HEK293 (cell line): ENCODE results near the gene KCNQ2.

ENCODE experiments used
- BCL11A ChIP-seq: fragments of 450-650 bp; formaldehyde crosslinking; IDR thresholded peaks from 2 replicates; pipeline ENCODE4 v1.5.1; 2016; ENCODE audit warnings: low read depth, missing biosample characterization, missing genetic modification characterization
- SP7 ChIP-seq: fragments of 450-650 bp; formaldehyde crosslinking; IDR thresholded peaks from 2 replicates; pipeline ENCODE4 v1.5.1; 2016; ENCODE audit warnings: missing biosample characterization, missing genetic modification characterization
- ZNF146 ChIP-seq: fragments of 450-650 bp; formaldehyde crosslinking; IDR thresholded peaks from 2 replicates; pipeline ENCODE4 v1.5.1; 2016; ENCODE audit warnings: missing biosample characterization, missing genetic modification characterization
- ZNF239 ChIP-seq: fragments of 450-650 bp; formaldehyde crosslinking; IDR thresholded peaks from 2 replicates; pipeline ENCODE4 v1.5.1; 2016; ENCODE audit warnings: missing biosample characterization, missing genetic modification characterization
- ZNF394 ChIP-seq: fragments of 450-650 bp; formaldehyde crosslinking; IDR thresholded peaks from 2 replicates; pipeline ENCODE4 v1.5.1; 2016; ENCODE audit warnings: missing biosample characterization, missing genetic modification characterization, mild to moderate bottlenecking, moderate library complexity, borderline replicate concordance
- ZNF514 ChIP-seq: fragments of 450-650 bp; formaldehyde crosslinking; IDR thresholded peaks from 2 replicates; pipeline ENCODE4 v1.5.1; 2016; ENCODE audit warnings: missing biosample characterization, missing genetic modification characterization
- TF ChIP-seq, protein P1 (sequence below): fragments of 450-650 bp; formaldehyde crosslinking; IDR thresholded peaks from 2 replicates; pipeline ENCODE4 v1.5.1; 2016; ENCODE audit warnings: missing biosample characterization, missing genetic modification characterization
- TF ChIP-seq, protein P2 (sequence below): fragments of 450-650 bp; formaldehyde crosslinking; IDR thresholded peaks from 2 replicates; pipeline ENCODE4 v1.5.1; 2016; ENCODE audit warnings: missing biosample characterization, missing genetic modification characterization
- TF ChIP-seq, protein P3 (sequence below): fragments of 450-650 bp; formaldehyde crosslinking; IDR thresholded peaks from 2 replicates; pipeline ENCODE4 v1.5.1; 2016; ENCODE audit warnings: missing biosample characterization, missing genetic modification characterization
- TF ChIP-seq, protein P4 (sequence below): fragments of 450-650 bp; formaldehyde crosslinking; IDR thresholded peaks from 2 replicates; pipeline ENCODE4 v1.5.1; 2016; ENCODE audit warnings: missing biosample characterization, missing genetic modification characterization

DNA sequence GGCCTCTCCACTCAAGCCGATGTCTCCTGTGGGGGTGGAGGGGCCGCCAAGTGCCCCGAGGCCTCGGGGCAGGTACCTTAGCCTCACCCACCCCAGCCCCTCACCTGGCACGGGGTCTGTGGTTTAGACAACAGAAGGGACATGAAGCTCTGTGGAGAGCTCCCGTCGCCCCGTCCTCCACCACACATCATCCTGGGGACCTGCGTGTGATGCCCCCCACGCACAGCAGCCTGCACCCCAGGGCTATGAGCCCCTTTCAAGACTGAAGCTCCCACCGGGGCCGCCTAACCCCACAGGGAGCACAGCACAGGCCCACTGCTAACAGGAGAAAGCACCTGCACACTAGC is 8.2 kb downstream of the KCNQ2 start:
- TF ChIP-seq, protein P1, sequence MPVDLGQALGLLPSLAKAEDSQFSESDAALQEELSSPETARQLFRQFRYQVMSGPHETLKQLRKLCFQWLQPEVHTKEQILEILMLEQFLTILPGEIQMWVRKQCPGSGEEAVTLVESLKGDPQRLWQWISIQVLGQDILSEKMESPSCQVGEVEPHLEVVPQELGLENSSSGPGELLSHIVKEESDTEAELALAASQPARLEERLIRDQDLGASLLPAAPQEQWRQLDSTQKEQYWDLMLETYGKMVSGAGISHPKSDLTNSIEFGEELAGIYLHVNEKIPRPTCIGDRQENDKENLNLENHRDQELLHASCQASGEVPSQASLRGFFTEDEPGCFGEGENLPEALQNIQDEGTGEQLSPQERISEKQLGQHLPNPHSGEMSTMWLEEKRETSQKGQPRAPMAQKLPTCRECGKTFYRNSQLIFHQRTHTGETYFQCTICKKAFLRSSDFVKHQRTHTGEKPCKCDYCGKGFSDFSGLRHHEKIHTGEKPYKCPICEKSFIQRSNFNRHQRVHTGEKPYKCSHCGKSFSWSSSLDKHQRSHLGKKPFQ (tag by site-specific recombination): no peak
- TF ChIP-seq, protein P2, sequence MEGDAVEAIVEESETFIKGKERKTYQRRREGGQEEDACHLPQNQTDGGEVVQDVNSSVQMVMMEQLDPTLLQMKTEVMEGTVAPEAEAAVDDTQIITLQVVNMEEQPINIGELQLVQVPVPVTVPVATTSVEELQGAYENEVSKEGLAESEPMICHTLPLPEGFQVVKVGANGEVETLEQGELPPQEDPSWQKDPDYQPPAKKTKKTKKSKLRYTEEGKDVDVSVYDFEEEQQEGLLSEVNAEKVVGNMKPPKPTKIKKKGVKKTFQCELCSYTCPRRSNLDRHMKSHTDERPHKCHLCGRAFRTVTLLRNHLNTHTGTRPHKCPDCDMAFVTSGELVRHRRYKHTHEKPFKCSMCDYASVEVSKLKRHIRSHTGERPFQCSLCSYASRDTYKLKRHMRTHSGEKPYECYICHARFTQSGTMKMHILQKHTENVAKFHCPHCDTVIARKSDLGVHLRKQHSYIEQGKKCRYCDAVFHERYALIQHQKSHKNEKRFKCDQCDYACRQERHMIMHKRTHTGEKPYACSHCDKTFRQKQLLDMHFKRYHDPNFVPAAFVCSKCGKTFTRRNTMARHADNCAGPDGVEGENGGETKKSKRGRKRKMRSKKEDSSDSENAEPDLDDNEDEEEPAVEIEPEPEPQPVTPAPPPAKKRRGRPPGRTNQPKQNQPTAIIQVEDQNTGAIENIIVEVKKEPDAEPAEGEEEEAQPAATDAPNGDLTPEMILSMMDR (tag by site-specific recombination): no peak
- TF ChIP-seq ZNF514 (no peak), ZNF146 (tag by site-specific recombination) (no peak), ZNF239 (tag by site-specific recombination) (no peak), ZNF394 (tag by site-specific recombination) (no peak), SP7 (tag by site-specific recombination) (no peak), BCL11A (tag by site-specific recombination) (no peak)
- TF ChIP-seq, protein P3, sequence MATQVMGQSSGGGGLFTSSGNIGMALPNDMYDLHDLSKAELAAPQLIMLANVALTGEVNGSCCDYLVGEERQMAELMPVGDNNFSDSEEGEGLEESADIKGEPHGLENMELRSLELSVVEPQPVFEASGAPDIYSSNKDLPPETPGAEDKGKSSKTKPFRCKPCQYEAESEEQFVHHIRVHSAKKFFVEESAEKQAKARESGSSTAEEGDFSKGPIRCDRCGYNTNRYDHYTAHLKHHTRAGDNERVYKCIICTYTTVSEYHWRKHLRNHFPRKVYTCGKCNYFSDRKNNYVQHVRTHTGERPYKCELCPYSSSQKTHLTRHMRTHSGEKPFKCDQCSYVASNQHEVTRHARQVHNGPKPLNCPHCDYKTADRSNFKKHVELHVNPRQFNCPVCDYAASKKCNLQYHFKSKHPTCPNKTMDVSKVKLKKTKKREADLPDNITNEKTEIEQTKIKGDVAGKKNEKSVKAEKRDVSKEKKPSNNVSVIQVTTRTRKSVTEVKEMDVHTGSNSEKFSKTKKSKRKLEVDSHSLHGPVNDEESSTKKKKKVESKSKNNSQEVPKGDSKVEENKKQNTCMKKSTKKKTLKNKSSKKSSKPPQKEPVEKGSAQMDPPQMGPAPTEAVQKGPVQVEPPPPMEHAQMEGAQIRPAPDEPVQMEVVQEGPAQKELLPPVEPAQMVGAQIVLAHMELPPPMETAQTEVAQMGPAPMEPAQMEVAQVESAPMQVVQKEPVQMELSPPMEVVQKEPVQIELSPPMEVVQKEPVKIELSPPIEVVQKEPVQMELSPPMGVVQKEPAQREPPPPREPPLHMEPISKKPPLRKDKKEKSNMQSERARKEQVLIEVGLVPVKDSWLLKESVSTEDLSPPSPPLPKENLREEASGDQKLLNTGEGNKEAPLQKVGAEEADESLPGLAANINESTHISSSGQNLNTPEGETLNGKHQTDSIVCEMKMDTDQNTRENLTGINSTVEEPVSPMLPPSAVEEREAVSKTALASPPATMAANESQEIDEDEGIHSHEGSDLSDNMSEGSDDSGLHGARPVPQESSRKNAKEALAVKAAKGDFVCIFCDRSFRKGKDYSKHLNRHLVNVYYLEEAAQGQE (tag by site-specific recombination): no peak
- TF ChIP-seq, protein P4, sequence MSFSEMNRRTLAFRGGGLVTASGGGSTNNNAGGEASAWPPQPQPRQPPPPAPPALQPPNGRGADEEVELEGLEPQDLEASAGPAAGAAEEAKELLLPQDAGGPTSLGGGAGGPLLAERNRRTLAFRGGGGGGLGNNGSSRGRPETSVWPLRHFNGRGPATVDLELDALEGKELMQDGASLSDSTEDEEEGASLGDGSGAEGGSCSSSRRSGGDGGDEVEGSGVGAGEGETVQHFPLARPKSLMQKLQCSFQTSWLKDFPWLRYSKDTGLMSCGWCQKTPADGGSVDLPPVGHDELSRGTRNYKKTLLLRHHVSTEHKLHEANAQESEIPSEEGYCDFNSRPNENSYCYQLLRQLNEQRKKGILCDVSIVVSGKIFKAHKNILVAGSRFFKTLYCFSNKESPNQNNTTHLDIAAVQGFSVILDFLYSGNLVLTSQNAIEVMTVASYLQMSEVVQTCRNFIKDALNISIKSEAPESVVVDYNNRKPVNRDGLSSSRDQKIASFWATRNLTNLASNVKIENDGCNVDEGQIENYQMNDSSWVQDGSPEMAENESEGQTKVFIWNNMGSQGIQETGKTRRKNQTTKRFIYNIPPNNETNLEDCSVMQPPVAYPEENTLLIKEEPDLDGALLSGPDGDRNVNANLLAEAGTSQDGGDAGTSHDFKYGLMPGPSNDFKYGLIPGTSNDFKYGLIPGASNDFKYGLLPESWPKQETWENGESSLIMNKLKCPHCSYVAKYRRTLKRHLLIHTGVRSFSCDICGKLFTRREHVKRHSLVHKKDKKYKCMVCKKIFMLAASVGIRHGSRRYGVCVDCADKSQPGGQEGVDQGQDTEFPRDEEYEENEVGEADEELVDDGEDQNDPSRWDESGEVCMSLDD (tag by site-specific recombination): no peak
